GM21717 (cell line): ENCODE results near the gene FHOD3.
"Not testable (repeated sequence)": the region's sequence is repeated elsewhere in the genome, so short reads cannot be mapped to it uniquely, and the experiment has no call there.

Experiments used
- ATAC-seq: cut with Tn5 transposase; IDR thresholded peaks from one replicate; pipeline ENCODE4 v1.9.1; 2021; ENCODE audit warnings: mild to moderate bottlenecking, moderate library complexity; ENCODE audit not compliant: unreplicated experiment

Gene FHOD3

GRCh38 chr18:36441426-36442240 lies 144.1 kb downstream of the FHOD3 start:
- ATAC-seq: no peak

GRCh38 chr18:36442717-36443116 lies 145.2 kb downstream of the FHOD3 start:
- ATAC-seq: no peak

- ATAC-seq: no peak
These were observed 148.5 kb downstream of the FHOD3 start for GRCh38 chr18:36446059-36446458.

- ATAC-seq: no peak
These were observed 151.1 kb downstream of the FHOD3 start for GRCh38 chr18:36448384-36449290.

- ATAC-seq: no peak
These were observed 151.9 kb downstream of the FHOD3 start for GRCh38 chr18:36449451-36449850.

GRCh38 chr18:36450264-36450663 lies 152.8 kb downstream of the FHOD3 start:
- ATAC-seq: no peak

- no peak for ATAC-seq
These were observed 154.1 kb downstream of the FHOD3 start for GRCh38 chr18:36451454-36452251.

GRCh38 chr18:36454245-36454644 lies 156.7 kb downstream of the FHOD3 start:
- no peak for ATAC-seq

GRCh38 chr18:36454848-36455458 lies 157.4 kb downstream of the FHOD3 start:
- ATAC-seq: no peak

- ATAC-seq: no peak
These were observed 158.4 kb downstream of the FHOD3 start for GRCh38 chr18:36455931-36456330.

- ATAC-seq: no peak
These were observed 159.1 kb downstream of the FHOD3 start for GRCh38 chr18:36456622-36457021.

- no peak for ATAC-seq
These were observed 160.2 kb downstream of the FHOD3 start for GRCh38 chr18:36457683-36458082.

- no peak for ATAC-seq
These were observed 160.8 kb downstream of the FHOD3 start for GRCh38 chr18:36458306-36458705.

- ATAC-seq: no peak
These were observed 161.7 kb downstream of the FHOD3 start for GRCh38 chr18:36459203-36459602.

- ATAC-seq: no peak
These were observed 162.3 kb downstream of the FHOD3 start for GRCh38 chr18:36459786-36460185.

- no peak for ATAC-seq
These were observed 162.9 kb downstream of the FHOD3 start for GRCh38 chr18:36460324-36460850.

GRCh38 chr18:36460854-36461253 lies 163.3 kb downstream of the FHOD3 start:
- ATAC-seq: no peak

- ATAC-seq: no peak
These were observed 164.1 kb downstream of the FHOD3 start for GRCh38 chr18:36461551-36461987.

GRCh38 chr18:36463516-36463915 lies 166.0 kb downstream of the FHOD3 start:
- ATAC-seq: not testable (repeated sequence)

GRCh38 chr18:36464126-36464651 lies 166.7 kb downstream of the FHOD3 start:
- no peak for ATAC-seq
